SU-DHL-6 (cell line): ENCODE data around the gene DAGLB.

ENCODE experiments used
- H2AFZ ChIP-seq: fragments of 200-600 bp; sonication (generic); 2 replicates; pipeline ENCODE4 v1.6.1; 2014; ENCODE audit warnings: low read depth, mild to moderate bottlenecking, moderate library complexity, mixed read lengths, antibody characterized with exemption, low read length; ENCODE audit not compliant: severe bottlenecking
- H3F3A ChIP-seq: fragments of 200-600 bp; shearing (Covaris generic); 2 replicates; pipeline ENCODE4 v1.6.0; 2016; ENCODE audit warnings: antibody characterized with exemption, mild to moderate bottlenecking; ENCODE audit not compliant: insufficient read depth
- H3K27ac ChIP-seq: fragments of 200-600 bp; sonication (generic); 2 replicates; pipeline ENCODE4 v1.5.1; 2016; ENCODE audit warnings: low read depth, mild to moderate bottlenecking, low read length, moderate library complexity, mixed read lengths
- H3K27me3 ChIP-seq: fragments of 200-600 bp; sonication (generic), shearing (Covaris generic); 2 replicates; pipeline ENCODE4 v1.6.0; 2014; ENCODE audit warnings: mild to moderate bottlenecking, low read length
- H3K36me3 ChIP-seq: fragments of 200-600 bp; sonication (generic); 2 replicates; pipeline ENCODE4 v1.6.1; 2014; ENCODE audit warnings: mild to moderate bottlenecking, low read length, mixed read lengths
- H3K4me2 ChIP-seq: fragments of 300-600, 200-600 bp; shearing (Covaris generic), sonication (generic); 2 replicates; pipeline ENCODE4 v1.6.0; 2014; ENCODE audit warnings: low read length, low read depth, mild to moderate bottlenecking; ENCODE audit not compliant: poor library complexity, severe bottlenecking
- H3K4me3 ChIP-seq: fragments of 200-600 bp; sonication (generic); 2 replicates; pipeline ENCODE4 v1.5.1; 2014; ENCODE audit warnings: antibody characterized with exemption, low read length, mild to moderate bottlenecking, mixed read lengths; ENCODE audit not compliant: insufficient read depth, poor library complexity, severe bottlenecking
- H3K79me2 ChIP-seq: fragments of 200-600 bp; sonication (generic); 2 replicates; pipeline ENCODE4 v1.6.1; 2014; ENCODE audit warnings: mild to moderate bottlenecking, low read length, moderate library complexity; ENCODE audit not compliant: insufficient read depth
- H3K9ac ChIP-seq: fragments of 200-600 bp; sonication (generic); 2 replicates; pipeline ENCODE4 v1.7.0; 2014; ENCODE audit warnings: mild to moderate bottlenecking, low read length
- H3K9me2 ChIP-seq: fragments of 200-600 bp; sonication (generic); replicated peaks from 2 replicates; pipeline ENCODE4 v1.6.1; 2014; ENCODE audit warnings: low read length; ENCODE audit not compliant: insufficient read depth
- H3K9me3 ChIP-seq: fragments of 200-600 bp; sonication (generic); 2 replicates; pipeline ENCODE4 v1.6.1; 2014; ENCODE audit warnings: low read length, mixed read lengths; ENCODE audit not compliant: insufficient read depth
- H4K20me1 ChIP-seq: fragments of 200-600 bp; sonication (generic); 2 replicates; pipeline ENCODE4 v1.6.1; 2014; ENCODE audit warnings: low read depth, mild to moderate bottlenecking, antibody characterized with exemption, low read length, moderate library complexity, mixed read lengths
- CTCF ChIP-seq: fragments of 200-600 bp; sonication (generic); IDR thresholded peaks from one replicate; pipeline ENCODE4 v1.5.1; 2017; ENCODE audit warnings: antibody characterized with exemption, mild to moderate bottlenecking, low read length, moderate library complexity; ENCODE audit not compliant: insufficient read depth, poor library complexity, severe bottlenecking
- EZH2phosphoT487 ChIP-seq: fragments of 200-600 bp; sonication (generic), shearing (Covaris generic); conservative IDR thresholded peaks from 2 replicates; pipeline ENCODE4 v1.6.1; 2018; ENCODE audit warnings: mild to moderate bottlenecking, antibody characterized with exemption, low read length, moderate library complexity, mixed read lengths

DAGLB gene

GRCh38 chr7:6437251-6437650, 10.5 kb downstream of the DAGLB start:
- Histone ChIP-seq H3K79me2 (peaks cover 68% of the 10 kb centered on the region), H3K36me3 (no peaks in the 10 kb centered on the region; the same call in 1 of the 2 replicates), H4K20me1 (no peaks in the 10 kb centered on the region), H3K4me3 (no peak overlapping the region), H3K9ac (no peak overlapping the region), H2AFZ (no peak overlapping the region), H3K27me3 (no peaks in the 10 kb centered on the region), H3K9me2 (no peaks in the 10 kb centered on the region), H3K9me3 (no peaks in the 10 kb centered on the region), H3K27ac (no peak overlapping the region), H3F3A (peaks cover 16% of the 10 kb centered on the region; the same call in 1 of the 2 replicates), H3K4me2 (no peak overlapping the region)
- TF ChIP-seq EZH2phosphoT487 (no peak), CTCF (no peak)

GRCh38 chr7:6436385-6436685, 11.4 kb downstream of the DAGLB start:
- Histone ChIP-seq H3K4me2 (peak overlapping the region; percentile 26), H3K36me3 (no peaks in the 10 kb centered on the region; the same call in 1 of the 2 replicates), H3K4me3 (no peak overlapping the region), H3K79me2 (peaks cover 60% of the 10 kb centered on the region), H3K9me2 (no peaks in the 10 kb centered on the region), H3F3A (peaks cover 16% of the 10 kb centered on the region; the same call in 1 of the 2 replicates), H3K9me3 (no peaks in the 10 kb centered on the region), H4K20me1 (no peaks in the 10 kb centered on the region), H3K9ac (no peak overlapping the region), H2AFZ (no peak overlapping the region), H3K27me3 (no peaks in the 10 kb centered on the region), H3K27ac (peak overlapping the region; percentile 20; the same call in 1 of the 2 replicates)
- TF ChIP-seq CTCF (no peak), EZH2phosphoT487 (no peak)

GRCh38 chr7:6435486-6436384, 12.0 kb downstream of the DAGLB start:
- Histone ChIP-seq H2AFZ (no peak overlapping the region), H3K9me2 (no peaks in the 10 kb centered on the region), H3K36me3 (no peaks in the 10 kb centered on the region; the same call in 1 of the 2 replicates), H3K27me3 (no peaks in the 10 kb centered on the region), H3K4me3 (no peak overlapping the region), H3K9ac (no peak overlapping the region), H3F3A (peaks cover 16% of the 10 kb centered on the region; the same call in 1 of the 2 replicates), H3K79me2 (peaks cover 58% of the 10 kb centered on the region), H3K27ac (peak overlapping the region; percentile 20; the same call in 1 of the 2 replicates), H3K9me3 (no peaks in the 10 kb centered on the region), H3K4me2 (peak overlapping the region; percentile 26), H4K20me1 (no peaks in the 10 kb centered on the region)
- no peak for TF ChIP-seq EZH2phosphoT487
- TF ChIP-seq CTCF = peak; percentile 100
